OCI-LY1 (cell line): ENCODE results near the gene MACROD2.

ENCODE experiments used
- EZH2 ChIP-seq: fragments of 200-600 bp; sonication (generic), shearing (Covaris generic); IDR thresholded peaks from 2 replicates; pipeline ENCODE4 v1.8.0; 2017; ENCODE audit warnings: borderline replicate concordance, mixed run types, mild to moderate bottlenecking, antibody characterized with exemption, low read length, moderate library complexity, mixed read lengths
- TF ChIP-seq, protein P1 (sequence below): fragments of 200-600 bp; sonication (generic), shearing (Covaris generic); IDR thresholded peaks from 2 replicates; pipeline ENCODE4 v1.5.1; 2017; ENCODE audit warnings: mild to moderate bottlenecking, antibody characterized with exemption, low read length, moderate library complexity, mixed read lengths

- TF ChIP-seq, protein P1, sequence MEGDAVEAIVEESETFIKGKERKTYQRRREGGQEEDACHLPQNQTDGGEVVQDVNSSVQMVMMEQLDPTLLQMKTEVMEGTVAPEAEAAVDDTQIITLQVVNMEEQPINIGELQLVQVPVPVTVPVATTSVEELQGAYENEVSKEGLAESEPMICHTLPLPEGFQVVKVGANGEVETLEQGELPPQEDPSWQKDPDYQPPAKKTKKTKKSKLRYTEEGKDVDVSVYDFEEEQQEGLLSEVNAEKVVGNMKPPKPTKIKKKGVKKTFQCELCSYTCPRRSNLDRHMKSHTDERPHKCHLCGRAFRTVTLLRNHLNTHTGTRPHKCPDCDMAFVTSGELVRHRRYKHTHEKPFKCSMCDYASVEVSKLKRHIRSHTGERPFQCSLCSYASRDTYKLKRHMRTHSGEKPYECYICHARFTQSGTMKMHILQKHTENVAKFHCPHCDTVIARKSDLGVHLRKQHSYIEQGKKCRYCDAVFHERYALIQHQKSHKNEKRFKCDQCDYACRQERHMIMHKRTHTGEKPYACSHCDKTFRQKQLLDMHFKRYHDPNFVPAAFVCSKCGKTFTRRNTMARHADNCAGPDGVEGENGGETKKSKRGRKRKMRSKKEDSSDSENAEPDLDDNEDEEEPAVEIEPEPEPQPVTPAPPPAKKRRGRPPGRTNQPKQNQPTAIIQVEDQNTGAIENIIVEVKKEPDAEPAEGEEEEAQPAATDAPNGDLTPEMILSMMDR, result no peak
- TF ChIP-seq EZH2, result no peak
These were observed 1306.8 kb downstream of the MACROD2 start for GRCh38 chr20:15302075-15302474.
